ENCODE results near the gene EIF4E3.

Gene EIF4E3

DNA sequence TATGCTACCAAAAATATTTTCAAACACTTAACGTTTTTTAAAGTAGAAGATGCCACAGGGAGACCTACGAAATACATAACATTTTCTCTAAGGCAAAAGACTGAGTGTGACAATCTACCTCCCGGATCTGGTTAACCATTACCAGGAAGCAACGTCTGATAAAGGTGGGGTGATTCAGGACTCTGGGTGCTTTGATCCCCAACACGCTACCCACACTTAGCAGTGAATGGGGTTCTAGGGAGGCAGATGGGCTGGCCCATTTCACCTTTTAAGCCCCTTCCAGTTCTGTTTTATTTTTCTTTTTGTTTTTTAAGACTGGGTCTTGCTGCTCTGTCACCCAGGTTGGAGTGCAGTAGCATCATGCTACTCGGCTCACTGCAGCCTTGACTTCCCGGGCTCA, 39.5 kb downstream of the EIF4E3 start:
- no peak for DNase-seq

DNA sequence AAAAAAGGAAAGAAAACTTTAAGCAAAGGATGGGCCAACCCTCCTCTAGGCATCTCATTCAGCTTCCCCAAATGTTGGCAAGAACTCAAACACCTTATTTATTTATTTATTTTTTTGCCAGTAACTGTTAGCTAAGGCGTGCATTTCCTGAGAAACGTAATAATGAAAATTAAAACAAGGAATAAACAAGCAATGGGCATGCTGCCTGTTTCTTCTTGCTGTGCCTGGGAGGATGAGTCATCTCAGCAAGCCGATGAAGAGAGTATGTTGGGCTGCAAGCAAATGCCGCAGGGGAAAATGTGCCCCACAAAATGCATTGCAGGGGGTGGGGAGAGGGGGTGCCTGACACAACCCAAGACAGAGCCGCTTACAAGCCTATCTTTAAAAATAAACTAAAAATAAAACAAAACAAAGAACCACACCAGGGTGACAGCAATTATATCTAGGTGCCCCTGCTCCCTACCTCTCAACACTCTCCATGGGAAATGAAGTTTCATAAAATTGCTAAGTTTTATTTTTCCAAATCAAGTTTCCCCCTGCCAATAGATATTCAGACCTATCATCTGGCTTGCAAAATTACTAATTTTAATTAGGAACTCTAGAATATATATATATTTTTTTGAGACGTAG, 40.3 kb downstream of the EIF4E3 start:
- no peak for DNase-seq

DNA sequence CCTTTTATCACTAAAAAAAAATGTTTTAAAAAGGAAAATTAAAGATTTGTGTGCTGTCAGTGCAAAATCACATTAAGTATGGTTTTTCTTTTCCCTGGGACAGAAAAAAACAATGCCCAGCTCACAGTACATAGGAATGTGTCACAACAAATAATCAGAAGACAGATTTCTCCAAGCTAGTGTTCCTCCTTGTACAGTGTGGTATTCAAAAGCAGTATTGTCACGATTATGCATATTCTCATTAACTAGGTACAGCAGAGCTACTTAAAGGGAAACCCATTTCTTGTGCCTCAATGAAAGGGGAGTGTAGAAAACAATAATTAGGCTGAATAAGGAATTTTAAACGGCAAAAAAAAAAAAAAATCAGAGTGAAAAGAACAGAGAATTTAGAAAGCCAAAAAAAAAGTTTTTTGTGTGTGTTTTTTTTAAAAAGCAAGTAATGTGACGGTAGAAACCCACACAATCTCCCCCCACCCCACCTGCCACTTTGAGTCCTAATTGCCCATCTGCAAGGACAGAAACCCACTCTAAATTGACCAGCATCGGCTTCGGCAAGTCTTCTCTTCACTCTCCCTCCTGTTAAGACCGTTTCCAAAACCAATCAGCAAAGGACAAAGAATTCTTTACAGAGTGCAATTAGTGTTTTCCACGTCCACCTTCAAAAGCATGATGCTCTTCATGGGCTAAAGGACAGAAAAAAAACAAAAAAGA, 41.0 kb downstream of the EIF4E3 start:
- DNase-seq: no peak

DNA sequence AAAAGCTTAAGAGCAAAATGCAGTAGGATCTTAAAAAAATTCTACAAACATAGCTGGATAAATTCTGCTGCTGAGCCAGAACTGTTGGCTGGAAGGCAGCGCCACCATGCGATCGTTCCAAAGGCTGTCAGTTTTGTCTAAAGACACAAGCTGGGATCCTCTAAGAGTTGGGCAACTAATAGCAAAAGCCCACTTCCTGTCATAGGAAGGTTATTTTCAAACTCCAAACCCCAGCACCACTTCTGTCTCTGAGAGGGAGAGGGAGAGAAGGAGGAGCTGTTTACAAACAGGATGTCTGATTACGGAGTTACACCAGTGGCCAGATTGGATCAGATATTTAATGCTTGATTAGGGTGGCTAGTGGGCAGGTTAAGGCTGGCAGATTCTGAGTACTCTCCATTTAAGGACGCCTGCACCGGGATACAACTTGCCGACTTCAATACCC, 44.0 kb downstream of the EIF4E3 start:
- no peak for DNase-seq

DNA sequence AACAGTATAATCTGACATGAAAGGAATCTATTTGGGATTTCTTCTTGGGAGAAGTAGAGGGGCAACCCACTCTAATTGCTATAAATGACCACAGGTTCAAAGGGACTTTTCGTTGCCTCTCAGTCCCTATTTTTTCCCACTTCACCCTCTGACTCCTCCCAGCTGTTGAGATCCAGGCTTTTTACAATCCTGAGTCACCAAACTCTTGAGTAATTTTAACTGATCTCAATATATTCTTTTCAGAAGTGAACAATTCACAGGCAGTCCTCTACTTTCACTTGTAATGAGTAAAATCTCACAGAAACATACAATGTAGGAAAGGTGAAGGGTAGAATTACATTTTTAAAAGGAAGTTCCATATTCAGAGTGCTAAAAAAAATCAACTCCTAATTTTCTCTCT, 44.6 kb downstream of the EIF4E3 start:
- DNase-seq: no peak

DNA sequence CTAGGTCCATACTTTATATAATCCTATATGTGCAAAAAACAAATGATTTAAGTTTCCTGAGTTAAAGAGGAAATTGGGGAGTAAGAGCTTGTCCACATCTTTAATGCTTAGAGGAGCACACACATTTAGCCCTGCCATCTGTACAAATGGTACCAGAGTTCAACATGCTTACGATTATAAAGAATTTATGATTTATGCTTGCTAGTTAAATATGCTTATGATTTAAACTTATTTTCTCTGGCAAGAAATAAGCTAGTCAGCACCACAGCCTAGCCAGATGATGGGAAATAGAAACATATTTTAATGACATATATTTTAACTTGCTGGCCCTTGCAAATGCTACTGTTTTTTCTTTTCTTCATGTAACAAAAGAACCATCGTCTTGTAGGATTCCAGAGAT, 48.3 kb downstream of the EIF4E3 start:
- DNase-seq: no peak

DNA sequence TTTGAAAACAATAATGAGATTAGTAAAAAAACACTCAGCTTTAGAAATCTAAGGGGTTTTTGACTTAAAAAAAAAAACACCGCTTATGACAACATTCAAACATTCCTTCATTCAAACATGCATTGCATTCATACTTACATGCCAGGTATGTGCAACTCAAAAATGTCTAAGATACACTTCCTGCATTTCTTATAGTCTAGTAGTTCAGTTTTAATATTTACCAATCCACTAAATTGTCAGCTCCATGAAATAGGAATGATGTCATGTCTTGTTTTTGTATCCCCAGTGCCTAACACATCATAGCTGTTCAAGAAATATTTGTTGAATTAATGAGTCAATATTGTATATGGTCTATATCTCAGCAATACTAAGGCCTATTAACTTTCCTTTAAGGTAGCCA, 51.7 kb downstream of the EIF4E3 start:
- no peak for DNase-seq

DNA sequence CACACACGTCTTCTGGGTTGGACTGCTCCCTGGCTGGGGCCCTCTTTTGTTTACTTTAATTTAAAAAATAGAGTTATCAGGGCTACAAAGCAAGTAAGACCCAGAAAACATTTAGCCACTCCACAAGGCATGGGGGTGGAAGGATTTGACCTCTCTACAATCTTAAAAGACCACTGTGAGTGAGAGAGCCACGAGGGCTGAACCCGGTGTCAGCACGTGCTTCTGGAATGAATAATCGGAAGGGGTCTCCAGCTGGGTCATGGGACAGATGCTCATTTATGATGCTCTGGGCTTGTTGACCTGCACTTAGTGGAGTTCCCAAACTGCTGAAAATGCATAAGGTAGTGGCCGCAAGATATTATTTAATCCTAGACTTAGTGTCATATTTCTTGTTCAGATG, 52.4 kb downstream of the EIF4E3 start:
- no peak for DNase-seq

DNA sequence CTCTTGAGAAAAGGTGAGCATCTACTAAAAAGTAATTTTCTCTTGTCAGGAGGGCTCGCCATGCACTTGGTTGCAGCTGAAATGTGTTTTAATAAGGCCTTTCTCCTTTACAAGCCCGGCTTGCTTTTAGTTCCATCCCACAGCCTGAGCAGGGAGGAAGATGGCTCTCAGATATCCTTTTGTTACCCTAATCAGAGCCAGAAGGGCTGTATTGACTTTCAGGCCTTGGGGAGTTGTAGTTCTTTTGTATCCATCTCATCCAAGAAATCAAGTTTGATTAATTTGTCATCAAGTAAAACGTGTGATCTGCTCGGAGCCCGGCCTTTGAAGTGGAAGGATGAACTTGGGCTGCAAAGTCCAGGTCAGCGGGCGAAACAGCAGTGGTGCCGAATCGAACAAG, 52.9 kb downstream of the EIF4E3 start:
- DNase-seq: no peak

DNA sequence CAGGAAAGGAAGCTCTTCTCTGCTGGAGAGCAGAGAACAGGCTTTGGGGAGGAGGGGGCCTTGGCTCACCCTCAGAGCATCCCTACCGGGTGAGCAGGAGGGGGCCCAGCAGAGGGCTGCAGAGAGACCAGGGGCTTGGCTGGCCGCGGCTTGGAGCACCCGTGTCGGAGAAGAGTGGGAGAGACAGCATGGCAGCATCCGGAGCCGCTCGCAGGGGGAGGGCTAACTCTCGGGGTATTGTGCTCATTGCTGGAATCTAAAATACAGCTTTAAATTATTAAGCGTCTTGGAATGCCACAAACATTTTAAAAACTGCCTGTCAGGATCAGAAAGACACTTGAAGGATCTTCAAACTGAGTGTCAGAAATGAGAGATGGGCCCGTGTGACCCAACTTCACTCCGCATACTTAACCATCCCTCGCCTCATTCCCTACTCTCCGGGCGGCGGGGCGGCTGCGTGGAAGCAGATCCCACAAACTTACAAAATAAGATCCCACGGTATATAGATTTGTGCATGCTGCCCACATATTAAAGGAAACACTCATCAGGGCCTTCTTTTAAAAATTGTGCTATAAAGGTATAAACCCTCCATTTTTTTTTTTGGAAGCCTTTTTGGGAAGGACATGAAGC, 53.9 kb downstream of the EIF4E3 start:
- no peak for DNase-seq

DNA sequence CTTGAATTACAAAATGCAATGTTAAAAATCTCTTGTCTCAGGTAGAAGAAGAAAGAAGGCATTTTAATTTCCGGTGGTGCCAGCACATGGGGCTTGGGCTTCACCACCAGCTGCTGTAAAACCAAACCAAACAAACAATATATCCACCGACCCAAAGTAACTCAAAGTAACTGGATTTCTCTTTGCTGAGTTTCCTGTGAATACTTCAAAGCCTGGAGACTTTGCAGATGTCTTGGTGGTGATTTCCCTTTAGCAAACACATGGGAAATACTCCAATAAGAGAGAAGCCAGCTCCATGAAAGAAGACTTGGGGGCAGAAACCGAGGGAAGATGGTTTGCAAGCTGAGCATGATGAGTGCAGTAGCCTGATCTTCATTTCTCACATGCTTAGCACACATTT, 62.6 kb downstream of the EIF4E3 start:
- DNase-seq: no peak

DNA sequence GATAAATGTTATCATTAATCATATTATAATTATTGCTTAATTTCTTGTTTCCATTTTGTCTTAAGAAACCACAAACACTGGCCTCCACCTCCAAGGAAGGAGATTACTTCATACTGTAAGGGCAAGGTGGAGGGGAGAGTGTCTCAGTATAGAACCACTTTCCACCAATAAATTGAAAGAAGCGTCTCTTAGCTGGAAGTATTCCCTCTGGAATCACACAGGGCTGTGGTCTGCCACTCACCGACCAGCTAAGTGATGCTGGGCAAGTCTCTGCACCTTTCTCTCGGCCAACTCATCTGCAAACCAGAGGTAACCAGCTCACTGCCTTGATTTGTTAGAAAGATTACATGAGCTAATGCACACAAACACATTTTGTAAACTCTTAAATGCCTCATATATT, 63.1 kb downstream of the EIF4E3 start:
- DNase-seq: no peak

DNA sequence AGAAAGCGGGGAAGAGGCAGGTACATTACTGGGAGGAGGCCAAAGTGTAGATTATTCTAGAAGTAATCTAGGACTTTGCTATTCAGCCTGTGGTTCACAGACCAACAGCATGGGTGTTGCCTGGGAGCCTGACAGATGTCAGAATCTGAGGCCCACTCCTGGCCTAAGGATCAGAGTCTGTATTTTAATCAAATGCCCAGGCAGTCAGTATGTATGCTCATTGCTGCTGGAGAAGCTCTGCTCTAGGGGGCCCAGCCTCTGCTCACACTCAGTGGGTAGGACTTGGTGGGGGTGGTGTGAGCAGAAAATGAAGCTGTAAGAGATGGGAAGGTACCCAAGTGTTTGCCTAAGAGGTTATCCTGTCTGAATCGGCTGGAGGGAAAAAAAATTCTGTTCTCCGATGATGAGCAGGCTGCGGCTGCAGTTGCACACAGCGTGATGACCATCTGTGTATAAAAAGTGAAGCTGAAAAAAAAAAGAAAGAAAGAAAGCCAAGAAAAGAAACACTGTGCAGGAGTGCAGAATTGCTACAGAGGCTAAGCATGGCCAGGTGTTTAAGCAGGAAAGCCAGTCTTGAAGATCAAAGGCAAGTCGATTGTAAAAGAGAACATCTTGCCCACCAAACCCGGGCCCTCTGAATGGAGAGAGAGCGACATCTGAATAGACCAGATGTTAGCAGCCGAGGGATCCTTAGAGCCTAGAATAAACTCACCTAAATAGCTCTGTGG, 65.2 kb downstream of the EIF4E3 start:
- DNase-seq: no peak

DNA sequence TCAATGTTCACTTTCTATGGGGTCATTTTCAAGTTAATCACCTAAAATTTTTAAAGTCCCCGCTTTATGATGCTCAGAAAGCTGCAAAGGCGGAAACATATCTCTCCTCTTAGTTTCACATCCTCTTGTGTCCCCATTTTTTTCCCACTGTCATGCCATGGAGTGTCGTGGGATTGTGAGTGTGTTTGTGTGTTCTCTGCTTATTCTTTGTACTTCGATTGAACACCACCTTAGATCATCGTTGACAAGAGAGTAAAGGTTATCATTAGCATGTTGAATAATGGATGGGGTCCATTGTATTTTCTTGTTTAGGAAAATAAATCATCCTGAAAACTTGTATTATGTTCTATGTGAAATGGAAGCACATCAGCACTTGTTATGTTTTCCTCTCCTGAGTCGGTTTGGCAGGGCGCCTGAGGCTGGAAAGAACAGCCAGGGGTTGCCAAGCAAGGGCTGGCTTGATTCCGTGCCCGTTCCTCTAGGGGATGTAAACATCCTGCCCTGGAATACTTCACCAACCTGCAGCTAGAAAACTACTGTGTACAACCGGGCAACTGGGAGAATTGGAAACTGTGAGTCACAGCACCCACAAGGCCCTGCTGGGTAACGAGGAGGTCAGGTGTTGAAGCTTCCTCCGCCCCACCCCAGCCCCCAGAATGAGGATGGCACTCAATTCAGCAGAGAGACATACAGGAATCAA, 67.2 kb downstream of the EIF4E3 start:
- DNase-seq: peak; percentile 10

DNA sequence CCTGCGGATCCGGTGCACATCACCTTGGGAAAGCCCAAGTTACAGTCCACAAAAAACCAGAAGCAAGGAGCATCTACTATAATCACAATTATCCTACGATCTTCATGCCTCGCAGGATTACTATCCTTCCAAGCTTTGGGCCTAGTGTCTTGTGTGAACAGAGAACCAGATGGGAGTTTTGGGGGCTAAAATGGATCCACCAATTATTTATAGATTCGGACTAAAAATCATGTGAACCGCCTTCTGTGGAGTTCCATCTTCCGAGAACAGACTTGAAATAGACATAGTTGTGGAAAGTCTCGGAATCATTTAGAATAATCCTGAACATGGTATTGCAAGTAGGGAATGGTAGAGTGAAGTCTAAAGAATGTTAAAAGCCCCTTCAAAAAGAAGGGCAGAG, 70.1 kb downstream of the EIF4E3 start:
- DNase-seq: no peak

DNA sequence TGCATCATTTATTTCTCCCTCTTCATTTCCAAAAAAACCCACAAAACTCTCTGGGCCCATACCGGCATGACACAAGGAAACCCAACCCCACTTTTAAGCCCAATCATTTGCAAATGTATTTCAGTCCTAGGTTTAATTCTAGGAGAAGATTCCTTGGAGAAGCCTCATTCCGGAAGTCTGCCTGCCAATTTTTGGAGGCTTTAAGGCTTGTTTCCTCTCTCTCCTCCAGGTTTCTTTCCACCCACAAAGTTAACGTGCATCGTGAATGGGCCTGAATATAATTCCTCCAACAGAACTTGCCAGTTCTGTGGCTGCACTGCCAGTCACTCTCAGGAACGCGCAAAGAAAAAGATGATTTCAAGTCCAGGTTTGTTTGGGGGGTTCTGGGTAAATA, 71.8 kb downstream of the EIF4E3 start:
- no peak for DNase-seq

DNA sequence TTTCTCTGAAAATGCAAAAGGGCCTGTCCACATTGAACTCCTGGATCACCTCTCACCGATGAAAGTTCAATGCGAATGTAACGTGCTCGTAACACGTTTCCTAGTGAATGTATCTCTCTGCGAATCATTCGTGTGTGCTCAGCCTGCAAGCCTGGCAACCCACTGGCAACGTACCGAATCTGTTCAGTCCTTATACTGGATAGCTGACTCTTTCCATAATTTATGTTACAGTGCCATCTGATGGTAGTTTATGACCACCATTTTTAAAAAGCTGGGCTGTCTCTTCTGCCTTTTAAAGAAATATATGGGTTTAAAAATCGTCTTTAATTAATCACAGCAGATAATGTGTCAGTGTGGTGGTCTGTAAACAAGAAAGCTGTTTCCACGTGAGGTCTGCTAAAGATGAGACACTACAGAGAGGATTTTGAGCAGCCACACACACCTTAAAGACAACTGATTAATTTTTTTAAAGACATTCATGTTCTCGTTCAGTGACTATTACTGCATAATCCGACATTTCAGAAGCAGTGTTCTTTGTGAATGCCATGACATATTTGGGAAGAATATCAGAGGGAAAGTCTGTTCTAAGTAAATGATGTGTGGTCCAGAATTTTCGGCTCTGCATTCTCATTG, 72.3 kb downstream of the EIF4E3 start:
- no peak for DNase-seq

DNA sequence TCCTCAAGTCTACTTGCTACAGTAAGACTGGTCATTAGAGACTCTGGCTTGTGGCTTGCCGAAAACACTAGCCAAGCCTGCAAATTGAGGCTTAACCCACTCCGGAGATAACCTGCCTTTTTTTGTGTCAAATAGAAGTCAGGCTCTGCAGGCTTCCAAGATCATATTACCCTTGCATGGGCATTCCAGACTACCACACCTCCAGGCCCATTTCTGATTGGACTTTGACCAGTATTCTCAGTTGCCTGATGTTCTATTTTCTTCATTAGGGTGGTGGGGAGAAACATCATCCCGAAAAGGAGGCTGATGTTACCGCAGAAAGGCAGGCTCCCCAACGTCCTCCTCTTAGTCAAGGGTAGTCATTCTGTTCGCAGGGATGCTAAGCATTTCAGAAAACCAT, 73.6 kb downstream of the EIF4E3 start:
- no peak for DNase-seq

DNA sequence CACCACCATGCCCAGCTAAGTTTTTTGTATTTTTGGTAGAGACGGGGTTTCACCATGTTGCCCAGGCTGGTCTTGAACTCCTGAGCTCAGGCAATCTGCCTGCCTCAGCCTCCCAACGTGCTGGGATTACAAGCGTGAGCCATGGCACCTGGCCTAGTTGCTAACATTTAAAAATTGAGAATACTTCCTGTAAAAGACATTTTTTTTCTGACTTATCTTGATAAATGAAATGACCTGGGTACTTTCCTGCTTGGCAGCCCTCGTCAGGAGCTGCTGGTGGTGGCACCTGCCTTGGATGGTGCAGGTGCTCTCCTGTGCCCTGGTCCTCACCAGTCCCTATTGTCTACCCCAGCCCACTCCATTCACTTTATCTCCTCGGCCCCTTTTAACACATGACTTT, 74.8 kb downstream of the EIF4E3 start:
- no peak for DNase-seq

DNA sequence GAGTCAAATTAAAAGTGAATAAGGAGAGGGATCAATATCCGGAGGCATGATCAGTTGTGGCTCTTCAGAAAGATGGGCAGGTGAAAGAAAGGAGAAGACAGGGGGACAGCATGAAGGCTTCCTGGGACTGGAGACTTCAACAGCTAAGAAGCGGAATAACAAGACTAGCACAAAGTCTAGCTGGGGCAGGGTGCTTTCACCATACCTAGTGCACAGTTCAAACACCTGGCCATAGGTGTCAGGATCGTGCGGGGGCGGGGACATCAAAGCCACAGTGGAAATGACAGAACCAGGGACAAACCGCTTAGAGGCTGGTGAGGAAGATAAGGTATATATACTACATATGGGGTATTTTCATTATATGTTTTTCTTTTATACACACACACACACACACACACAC, 75.4 kb downstream of the EIF4E3 start:
- DNase-seq: no peak

DNA sequence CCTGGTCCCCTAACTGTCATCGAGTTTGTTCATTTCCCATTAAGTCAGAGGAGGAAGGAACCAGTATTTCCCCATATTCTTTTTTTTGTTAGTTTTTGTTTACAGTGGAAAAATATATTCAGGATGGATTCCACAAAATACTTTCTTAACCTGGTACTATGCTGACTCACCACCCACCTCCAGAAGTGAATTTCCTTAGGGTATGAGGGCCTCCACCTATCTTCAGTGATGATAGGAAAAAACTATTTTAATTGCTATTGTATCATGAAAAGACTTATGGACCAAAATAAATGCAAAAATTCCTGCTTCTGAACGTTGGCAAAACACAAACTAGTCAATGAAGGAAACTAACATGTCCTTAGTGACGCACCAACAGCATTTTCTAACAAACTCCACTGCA, 77.5 kb downstream of the EIF4E3 start:
- no peak for DNase-seq

DNA sequence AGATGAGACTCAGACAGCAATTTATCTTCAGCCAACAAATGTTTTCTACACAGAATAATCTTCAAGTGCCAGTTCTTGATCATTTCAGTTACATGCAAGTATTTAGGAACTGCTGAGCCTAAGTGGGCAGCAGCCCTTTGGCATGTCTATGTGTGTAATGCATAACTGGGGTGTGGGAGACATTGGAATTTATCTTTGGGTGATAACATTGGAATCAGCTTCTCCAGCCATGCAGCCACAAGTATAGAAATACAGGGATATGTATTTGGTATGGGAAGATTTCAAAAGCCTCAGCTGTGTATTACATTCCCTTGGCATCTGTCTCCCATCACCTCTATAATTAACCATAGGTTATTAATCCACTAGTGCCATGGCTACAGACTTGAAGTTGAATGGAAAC, 78.2 kb downstream of the EIF4E3 start:
- DNase-seq: no peak

DNA sequence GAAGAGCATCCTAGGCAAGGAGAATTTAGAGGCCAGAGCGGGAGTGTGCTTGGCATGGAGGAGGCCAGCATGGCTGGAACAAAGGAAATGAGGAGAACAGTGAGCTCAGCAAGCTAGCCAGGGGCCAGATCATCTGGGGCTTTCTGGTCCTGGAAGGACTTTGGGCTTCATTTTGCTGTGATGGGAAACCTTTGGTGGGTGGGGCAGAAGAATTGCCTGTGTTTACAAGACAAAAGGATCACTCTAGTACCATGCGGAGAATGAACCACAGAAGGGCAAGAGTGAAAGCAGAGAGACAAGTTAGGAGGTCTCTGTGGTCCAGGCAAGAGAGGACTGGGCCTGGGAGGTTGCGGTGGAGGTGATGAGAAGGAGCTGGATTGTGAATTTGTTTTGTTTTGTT, 80.1 kb downstream of the EIF4E3 start:
- no peak for DNase-seq

Data from NCI-H774 (cell line).